ENCODE measurements around the gene STOX2. TPM values are rescaled to one million over a fixed set of nuclear protein-coding genes. Genes with fewer than 3 reads are reported as not detected.

The STOX2 gene
- total RNA-seq = not detected in 2 replicates

- intact Hi-C loops (cut with micrococcal nuclease) = loop anchor here (2.0 kb wide), 1 partner anchor 1116 kb away; no protein-coding TSS in a partner anchor
Measured at GRCh38 chr4:183905081-183905592, at the start of gene STOX2. STOX2 (plus strand) TSS chr4:183905307; CDS start chr4:183906791, 1,484 bp downstream.

DNA sequence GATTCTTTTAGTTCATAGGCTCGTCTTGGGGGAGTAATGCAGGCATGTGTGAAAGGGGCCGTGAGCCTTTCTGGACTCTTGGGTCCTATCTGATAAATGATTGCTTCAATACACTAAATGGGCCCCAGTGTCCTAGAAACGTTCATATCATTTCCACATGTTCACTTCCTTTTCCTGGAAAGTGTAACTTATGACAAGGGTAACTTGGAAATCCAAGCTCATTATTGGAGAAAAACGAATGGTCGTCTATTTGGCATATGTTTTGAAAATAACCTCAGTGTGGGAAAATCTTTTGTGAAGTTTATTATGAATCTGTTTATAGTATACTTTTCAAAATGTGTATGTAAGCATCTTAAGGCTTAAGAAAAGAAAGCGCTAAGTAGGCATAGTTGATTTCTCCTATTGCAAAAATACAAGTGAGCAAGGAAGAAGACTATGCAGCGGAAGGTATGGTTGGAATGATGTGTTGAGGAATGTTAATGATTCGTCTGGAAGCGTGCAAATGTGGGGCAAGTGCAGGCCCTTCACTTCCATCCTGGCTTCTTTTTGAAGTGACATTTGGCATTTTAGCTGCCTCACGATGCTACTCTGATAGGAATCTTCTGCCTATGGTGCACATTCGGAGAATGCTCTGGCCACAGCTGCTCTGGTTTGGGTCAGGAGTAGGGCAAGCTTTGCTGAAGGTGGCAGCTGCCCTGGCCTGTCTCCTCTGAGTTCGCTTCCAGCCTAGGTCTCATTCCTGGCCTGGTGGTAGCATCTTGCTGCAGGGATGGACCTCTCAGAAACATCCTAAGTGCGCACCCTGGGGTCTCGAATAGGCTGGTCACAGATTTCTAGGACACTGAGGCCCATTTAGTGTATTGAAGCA, 49.5 kb upstream of the STOX2 start:
- H3K4me3 Mint-ChIP-seq = no peak overlapping the region
- no peaks in the 10 kb centered on the region for H3K9me3 Mint-ChIP-seq
- peaks cover 8% of the 10 kb centered on the region for H3K27me3 Mint-ChIP-seq (ENCODE audit: insufficient read depth)
- DNase-seq (ENCODE audit: low spot score) = no peak
- no peaks in the 10 kb centered on the region for H3K4me1 Mint-ChIP-seq (ENCODE audit: low read depth)
- no peak overlapping the region for H3K27ac Mint-ChIP-seq
- intact Hi-C loops (cut with micrococcal nuclease) = no loop called here
- H3K36me3 Mint-ChIP-seq (ENCODE audit: low read depth) = no peaks in the 10 kb centered on the region

More at GRCh38 chr4:183905081-183905592, at the start of gene STOX2:
- Mint-ChIP-seq H3K27ac (no peak within 1 kb of the TSS), H3K36me3 (ENCODE audit: low read depth) (peaks cover 2% of the 10 kb centered on the region), H3K4me3 (no peak within 1 kb of the TSS), H3K9me3 (no peaks in the 10 kb centered on the region), H3K4me1 (ENCODE audit: low read depth) (no peaks in the 10 kb centered on the region), H3K27me3 (ENCODE audit: insufficient read depth) (peaks cover 67% of the 10 kb centered on the region)
- DNase-seq (ENCODE audit: low spot score) = no peak

DNA sequence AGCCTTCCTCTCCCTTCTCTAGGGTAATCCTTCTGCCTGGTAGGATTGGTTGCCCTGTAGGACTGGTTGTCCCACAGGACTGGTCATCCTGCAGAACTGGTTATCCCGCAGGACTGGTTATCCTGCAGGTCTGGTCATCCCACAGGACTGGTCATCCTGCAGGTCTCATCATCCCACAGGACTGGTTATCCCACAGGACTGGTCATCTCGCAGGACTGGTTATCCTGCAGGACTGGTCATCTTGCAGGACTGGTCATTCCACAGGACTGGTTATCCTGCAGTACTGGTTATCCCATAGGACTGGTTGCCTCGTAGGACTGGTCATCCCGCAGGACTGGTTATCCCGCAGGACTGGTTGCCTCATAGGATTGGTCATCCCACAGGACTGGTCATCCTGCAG, 48.1 kb upstream of the STOX2 start:
- intact Hi-C loops (cut with micrococcal nuclease) = no loop called here
- H3K36me3 Mint-ChIP-seq (ENCODE audit: low read depth) = no peaks in the 10 kb centered on the region
- no peak for DNase-seq (ENCODE audit: low spot score)
- H3K4me1 Mint-ChIP-seq (ENCODE audit: low read depth) = no peaks in the 10 kb centered on the region
- no peak overlapping the region for H3K27ac Mint-ChIP-seq
- peaks cover 8% of the 10 kb centered on the region for H3K27me3 Mint-ChIP-seq (ENCODE audit: insufficient read depth)
- H3K4me3 Mint-ChIP-seq = no peak overlapping the region
- no peaks in the 10 kb centered on the region for H3K9me3 Mint-ChIP-seq

DNA sequence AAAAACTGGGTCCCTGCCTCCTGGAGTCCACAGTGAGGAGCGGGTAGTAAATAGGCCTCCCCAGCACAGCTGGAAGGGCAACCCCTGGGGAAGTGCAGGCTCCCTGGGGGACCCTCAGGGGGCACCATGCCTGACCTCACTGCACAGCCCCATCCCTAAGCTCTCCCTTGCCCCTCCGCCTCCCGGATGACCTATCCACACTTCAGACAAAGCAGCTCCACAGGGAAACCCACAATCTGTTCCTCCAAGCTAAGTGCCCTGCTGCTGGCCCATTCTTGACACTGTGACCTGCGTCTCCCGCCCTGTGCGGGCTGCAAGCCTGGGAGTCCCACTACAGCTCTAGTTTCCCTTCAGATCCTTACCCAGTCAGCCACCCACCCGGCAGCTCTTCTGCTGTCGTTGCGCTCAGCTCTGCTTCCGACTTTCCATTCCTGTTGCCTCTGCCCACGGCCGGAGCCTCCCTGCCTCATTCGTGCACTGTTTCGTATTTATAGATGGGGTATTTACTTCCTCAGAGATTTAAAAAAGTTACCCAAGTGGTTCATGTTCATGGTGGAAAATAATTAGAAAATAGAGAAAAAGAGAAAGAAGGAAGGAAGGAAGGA, 47.0 kb upstream of the STOX2 start:
- Mint-ChIP-seq H3K4me3 (no peak overlapping the region), H3K4me1 (ENCODE audit: low read depth) (no peaks in the 10 kb centered on the region), H3K36me3 (ENCODE audit: low read depth) (no peaks in the 10 kb centered on the region), H3K27ac (no peak overlapping the region), H3K27me3 (ENCODE audit: insufficient read depth) (peaks cover 10% of the 10 kb centered on the region), H3K9me3 (no peaks in the 10 kb centered on the region)
- intact Hi-C loops (cut with micrococcal nuclease) = no loop called here
- no peak for DNase-seq (ENCODE audit: low spot score)

DNA sequence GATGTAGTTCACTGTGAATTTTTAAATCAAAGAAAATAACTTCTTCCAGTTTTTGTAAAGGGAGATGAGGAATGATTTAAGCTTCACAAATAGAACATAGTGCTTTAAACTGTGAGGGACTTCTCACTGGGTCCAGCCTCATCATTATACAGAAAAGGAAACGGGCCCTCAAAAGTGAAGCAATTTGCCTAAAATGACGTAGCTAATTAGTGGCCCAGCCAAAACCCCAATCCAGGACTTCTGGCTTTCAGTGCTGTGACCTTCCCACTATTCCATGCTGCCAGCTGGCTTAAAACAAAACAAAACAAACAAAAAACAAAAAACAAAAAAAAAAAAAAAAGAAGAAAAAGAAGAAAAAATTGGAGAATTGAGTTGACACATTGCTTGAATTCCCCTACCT, 45.0 kb upstream of the STOX2 start:
- intact Hi-C loops (cut with micrococcal nuclease) = no loop called here
- no peak for DNase-seq (ENCODE audit: low spot score)
- Mint-ChIP-seq H3K4me3 (no peak overlapping the region), H3K27ac (no peak overlapping the region), H3K4me1 (ENCODE audit: low read depth) (no peaks in the 10 kb centered on the region), H3K27me3 (ENCODE audit: insufficient read depth) (peaks cover 5% of the 10 kb centered on the region), H3K36me3 (ENCODE audit: low read depth) (no peaks in the 10 kb centered on the region), H3K9me3 (no peaks in the 10 kb centered on the region)

DNA sequence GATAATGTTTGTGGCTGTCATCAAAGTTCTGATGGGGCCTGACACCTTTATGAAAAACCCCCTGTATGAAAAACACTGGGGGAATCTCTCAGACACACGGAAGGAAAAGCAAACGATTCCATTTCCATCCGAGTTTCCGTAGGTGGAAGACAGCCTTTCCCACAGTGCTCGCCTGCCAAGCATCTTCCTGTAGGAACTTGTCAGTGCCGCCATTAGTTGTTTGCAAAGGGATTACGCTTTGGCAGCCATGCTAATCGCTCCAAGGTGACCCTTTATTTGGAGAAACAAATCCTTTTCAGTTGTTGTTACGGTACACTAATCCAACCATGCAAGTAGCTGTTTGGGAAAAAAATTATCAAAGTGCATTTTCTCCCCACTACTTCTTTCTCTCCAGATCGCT, 44.4 kb upstream of the STOX2 start:
- Mint-ChIP-seq H3K27ac (no peak overlapping the region), H3K9me3 (no peaks in the 10 kb centered on the region), H3K4me3 (no peak overlapping the region), H3K36me3 (ENCODE audit: low read depth) (no peaks in the 10 kb centered on the region), H3K27me3 (ENCODE audit: insufficient read depth) (peaks cover 5% of the 10 kb centered on the region), H3K4me1 (ENCODE audit: low read depth) (no peaks in the 10 kb centered on the region)
- DNase-seq (ENCODE audit: low spot score) = no peak
- intact Hi-C loops (cut with micrococcal nuclease) = no loop called here

DNA sequence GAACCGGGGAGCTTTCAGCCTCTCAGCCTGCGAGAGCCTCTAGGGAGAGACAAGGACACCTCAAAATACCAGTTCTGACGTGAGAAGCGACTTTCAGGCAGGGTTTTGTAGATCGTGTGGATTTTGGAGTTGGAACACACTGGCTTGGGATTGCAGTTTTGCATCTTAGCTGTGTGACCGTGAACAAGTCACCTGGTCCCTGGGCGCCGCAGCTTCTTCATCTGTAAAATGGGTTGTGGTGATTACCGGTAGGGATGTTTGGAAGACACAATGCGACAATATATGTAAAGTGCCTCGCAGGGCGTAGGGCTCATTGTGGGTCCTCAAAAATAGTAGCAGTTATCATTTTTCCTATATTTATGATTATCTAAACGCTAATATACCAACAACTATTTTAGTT, 43.7 kb upstream of the STOX2 start:
- no peak overlapping the region for H3K27ac Mint-ChIP-seq
- intact Hi-C loops (cut with micrococcal nuclease) = no loop called here
- no peak overlapping the region for H3K4me3 Mint-ChIP-seq
- no peaks in the 10 kb centered on the region for H3K36me3 Mint-ChIP-seq (ENCODE audit: low read depth)
- no peaks in the 10 kb centered on the region for H3K4me1 Mint-ChIP-seq (ENCODE audit: low read depth)
- no peaks in the 10 kb centered on the region for H3K9me3 Mint-ChIP-seq
- H3K27me3 Mint-ChIP-seq (ENCODE audit: insufficient read depth) = peaks cover 5% of the 10 kb centered on the region
- no peak for DNase-seq (ENCODE audit: low spot score)

DNA sequence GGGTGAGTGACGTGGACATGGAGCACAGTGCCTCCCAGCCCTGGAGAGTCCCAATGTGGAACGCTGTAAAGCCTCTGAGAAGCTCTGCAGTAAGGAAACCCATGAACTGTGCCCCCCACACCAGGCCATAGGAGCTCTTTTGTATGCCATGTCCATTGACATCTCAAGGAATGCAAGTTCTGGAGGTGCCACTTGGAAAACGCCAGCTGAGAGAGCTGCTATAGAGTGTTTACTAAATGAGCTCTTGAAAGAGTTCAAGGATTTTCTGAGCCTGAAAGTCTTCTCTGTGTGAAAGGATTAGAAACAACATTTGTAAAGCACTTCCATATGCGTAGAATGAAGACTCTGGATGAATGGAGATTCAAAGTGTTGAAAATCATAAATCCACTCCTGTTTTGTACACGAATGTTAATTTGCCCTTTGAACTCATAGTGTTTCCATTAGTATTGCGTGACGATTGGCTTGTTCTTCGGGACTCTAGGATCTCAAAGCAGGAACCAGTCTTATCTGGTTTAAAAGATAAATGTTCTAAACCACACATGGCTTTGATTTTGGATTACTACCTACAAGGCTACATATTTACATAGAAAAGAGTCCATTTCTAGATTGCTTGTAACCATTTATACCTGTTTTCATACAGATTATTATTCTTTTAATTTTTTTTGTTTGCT, 41.8 kb upstream of the STOX2 start:
- peaks cover 4% of the 10 kb centered on the region for H3K27me3 Mint-ChIP-seq (ENCODE audit: insufficient read depth)
- DNase-seq (ENCODE audit: low spot score) = no peak
- no peaks in the 10 kb centered on the region for H3K36me3 Mint-ChIP-seq (ENCODE audit: low read depth)
- no peak overlapping the region for H3K4me3 Mint-ChIP-seq
- H3K4me1 Mint-ChIP-seq (ENCODE audit: low read depth) = no peaks in the 10 kb centered on the region
- H3K27ac Mint-ChIP-seq = no peak overlapping the region
- no peaks in the 10 kb centered on the region for H3K9me3 Mint-ChIP-seq
- intact Hi-C loops (cut with micrococcal nuclease) = no loop called here

GRCh38 chr4:183867247-183867646, 37.9 kb upstream of the STOX2 start:
- no peaks in the 10 kb centered on the region for H3K36me3 Mint-ChIP-seq (ENCODE audit: low read depth)
- intact Hi-C loops (cut with micrococcal nuclease) = no loop called here
- H3K4me3 Mint-ChIP-seq = no peak overlapping the region
- peaks cover 2% of the 10 kb centered on the region for H3K27me3 Mint-ChIP-seq (ENCODE audit: insufficient read depth)
- no peak for DNase-seq (ENCODE audit: low spot score)
- no peaks in the 10 kb centered on the region for H3K9me3 Mint-ChIP-seq
- H3K27ac Mint-ChIP-seq = no peak overlapping the region
- H3K4me1 Mint-ChIP-seq (ENCODE audit: low read depth) = no peaks in the 10 kb centered on the region

DNA sequence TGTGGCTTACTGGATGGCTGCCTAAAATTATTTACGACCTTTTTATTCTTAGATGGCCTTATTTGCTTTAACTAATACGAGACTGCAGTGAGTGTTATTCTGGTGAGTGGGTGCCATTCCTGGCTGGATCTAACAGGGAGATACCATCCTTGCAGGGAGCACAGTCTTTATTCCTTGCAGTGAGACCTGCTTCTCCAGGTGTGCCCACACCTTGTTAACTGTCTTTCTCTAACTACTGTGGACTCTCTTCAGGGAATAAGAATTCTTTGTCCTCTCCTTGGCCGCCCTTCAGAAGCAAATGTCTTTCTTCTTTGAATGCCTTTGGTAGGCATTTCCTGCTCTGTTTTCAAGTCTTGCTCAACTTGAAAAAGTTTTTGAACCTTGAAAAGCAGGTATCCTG, 34.1 kb upstream of the STOX2 start:
- no peak for DNase-seq (ENCODE audit: low spot score)
- Mint-ChIP-seq H3K4me1 (ENCODE audit: low read depth) (no peaks in the 10 kb centered on the region), H3K36me3 (ENCODE audit: low read depth) (no peaks in the 10 kb centered on the region), H3K27me3 (ENCODE audit: insufficient read depth) (no peaks in the 10 kb centered on the region), H3K4me3 (no peak overlapping the region), H3K27ac (no peak overlapping the region), H3K9me3 (no peaks in the 10 kb centered on the region)
- intact Hi-C loops (cut with micrococcal nuclease) = no loop called here

- H3K27me3 Mint-ChIP-seq (ENCODE audit: insufficient read depth) = no peaks in the 10 kb centered on the region
- no peak overlapping the region for H3K4me3 Mint-ChIP-seq
- H3K4me1 Mint-ChIP-seq (ENCODE audit: low read depth) = no peaks in the 10 kb centered on the region
- DNase-seq (ENCODE audit: low spot score) = no peak
- H3K27ac Mint-ChIP-seq = no peak overlapping the region
- intact Hi-C loops (cut with micrococcal nuclease) = no loop called here
- no peaks in the 10 kb centered on the region for H3K36me3 Mint-ChIP-seq (ENCODE audit: low read depth)
- no peaks in the 10 kb centered on the region for H3K9me3 Mint-ChIP-seq
Measured at GRCh38 chr4:183871581-183871980, 33.5 kb upstream of the STOX2 start.

DNA sequence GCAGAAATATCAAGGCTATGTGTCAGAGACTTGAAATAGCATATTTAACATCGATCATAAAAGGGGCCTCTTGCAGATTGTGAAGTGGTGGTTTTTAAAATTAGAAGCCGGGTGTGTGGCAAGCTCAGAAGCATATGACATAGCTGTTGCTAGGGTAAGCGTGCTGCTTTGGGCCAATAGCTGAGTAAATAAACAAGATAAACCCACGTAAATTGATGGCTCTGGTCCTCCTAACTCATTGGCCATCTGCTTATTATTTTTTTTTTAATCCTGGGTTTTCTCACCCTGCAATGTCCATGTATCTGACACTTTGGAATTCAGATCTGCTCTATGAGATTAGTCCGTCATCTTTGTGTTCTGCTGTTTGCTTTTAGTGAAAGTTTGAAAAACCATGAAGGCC, 32.6 kb upstream of the STOX2 start:
- Mint-ChIP-seq H3K4me3 (no peak overlapping the region), H3K36me3 (ENCODE audit: low read depth) (no peaks in the 10 kb centered on the region), H3K9me3 (no peaks in the 10 kb centered on the region), H3K27me3 (ENCODE audit: insufficient read depth) (no peaks in the 10 kb centered on the region), H3K4me1 (ENCODE audit: low read depth) (no peaks in the 10 kb centered on the region), H3K27ac (no peak overlapping the region)
- DNase-seq (ENCODE audit: low spot score) = no peak
- intact Hi-C loops (cut with micrococcal nuclease) = no loop called here
